T-helper 2 cell (primary cell): Measurements from ENCODE around the gene CNOT10.
"Not testable (repeated sequence)": the region's sequence is repeated elsewhere in the genome, so short reads cannot be mapped to it uniquely, and the experiment has no call there.

ENCODE experiments used
- DNase-seq, 5 experiments: peaks; one replicate each; pipeline versions ENCODE4 v3.0.0 to v3.0.0-alpha.2; 2012 to 2022

The CNOT10 gene

GRCh38 chr3:32759342-32759741 lies 74.4 kb downstream of the CNOT10 start:
- DNase-seq: no peak

- no peak for DNase-seq
Measured at GRCh38 chr3:32764481-32764880, 79.5 kb downstream of the CNOT10 start.

- peak in 1 of 5 experiments; percentile 22 for DNase-seq
Measured at GRCh38 chr3:32778389-32778788, 93.4 kb downstream of the CNOT10 start.

GRCh38 chr3:32780071-32780734 lies 95.2 kb downstream of the CNOT10 start:
- DNase-seq: no peak

- peak in 1 of 5 experiments; percentile 1 for DNase-seq
Measured at GRCh38 chr3:32780735-32781210, 95.8 kb downstream of the CNOT10 start.

- peak; percentile 20 to 67 (median 31) for DNase-seq
Measured at GRCh38 chr3:32781211-32781968, 96.4 kb downstream of the CNOT10 start.

- DNase-seq: not testable (repeated sequence)
Measured at GRCh38 chr3:32781969-32782270, 96.9 kb downstream of the CNOT10 start.

GRCh38 chr3:32782407-32782806 lies 97.4 kb downstream of the CNOT10 start:
- DNase-seq: no peak

- no peak for DNase-seq
Measured at GRCh38 chr3:32791833-32792232, 106.8 kb downstream of the CNOT10 start.

GRCh38 chr3:32794487-32795308 lies 109.7 kb downstream of the CNOT10 start:
- no peak for DNase-seq

- DNase-seq: not testable (repeated sequence)
Measured at GRCh38 chr3:32796384-32796950, 111.5 kb downstream of the CNOT10 start.

GRCh38 chr3:32797776-32798175 lies 112.8 kb downstream of the CNOT10 start:
- DNase-seq: no peak

GRCh38 chr3:32801440-32801839 lies 116.5 kb downstream of the CNOT10 start:
- not testable (repeated sequence) for DNase-seq

GRCh38 chr3:32813180-32813579 lies 128.2 kb downstream of the CNOT10 start:
- no peak for DNase-seq

- DNase-seq: no peak
Measured at GRCh38 chr3:32814361-32814760, 129.4 kb downstream of the CNOT10 start.

- no peak for DNase-seq
Measured at GRCh38 chr3:32815841-32816438, 131.0 kb downstream of the CNOT10 start.

GRCh38 chr3:32816439-32817256 lies 131.7 kb downstream of the CNOT10 start:
- peak in 1 of 5 experiments; percentile 46 for DNase-seq

- DNase-seq: no peak
Measured at GRCh38 chr3:32817257-32817557, 132.2 kb downstream of the CNOT10 start.

- peak in 1 of 5 experiments; percentile 33 for DNase-seq
Measured at GRCh38 chr3:32817558-32818228, 132.7 kb downstream of the CNOT10 start, which contains the start of gene TRIM71. TSS of gene TRIM71 (plus strand) at chr3:32817997. CDS start at chr3:32818081, 84 bp downstream.

GRCh38 chr3:32818229-32818969 lies 133.4 kb downstream of the CNOT10 start:
- peak in 1 of 5 experiments; percentile 34 for DNase-seq
